GM18526 (cell line): Measurements from ENCODE around the gene IFITM5.

Experiments used
- POLR2A ChIP-seq: IDR thresholded peaks from 3 replicates; pipeline ENCODE4 v1.6.1; 2011; ENCODE audit not compliant: insufficient read length; ENCODE audit errors: extremely low read depth

IFITM5 gene

DNA sequence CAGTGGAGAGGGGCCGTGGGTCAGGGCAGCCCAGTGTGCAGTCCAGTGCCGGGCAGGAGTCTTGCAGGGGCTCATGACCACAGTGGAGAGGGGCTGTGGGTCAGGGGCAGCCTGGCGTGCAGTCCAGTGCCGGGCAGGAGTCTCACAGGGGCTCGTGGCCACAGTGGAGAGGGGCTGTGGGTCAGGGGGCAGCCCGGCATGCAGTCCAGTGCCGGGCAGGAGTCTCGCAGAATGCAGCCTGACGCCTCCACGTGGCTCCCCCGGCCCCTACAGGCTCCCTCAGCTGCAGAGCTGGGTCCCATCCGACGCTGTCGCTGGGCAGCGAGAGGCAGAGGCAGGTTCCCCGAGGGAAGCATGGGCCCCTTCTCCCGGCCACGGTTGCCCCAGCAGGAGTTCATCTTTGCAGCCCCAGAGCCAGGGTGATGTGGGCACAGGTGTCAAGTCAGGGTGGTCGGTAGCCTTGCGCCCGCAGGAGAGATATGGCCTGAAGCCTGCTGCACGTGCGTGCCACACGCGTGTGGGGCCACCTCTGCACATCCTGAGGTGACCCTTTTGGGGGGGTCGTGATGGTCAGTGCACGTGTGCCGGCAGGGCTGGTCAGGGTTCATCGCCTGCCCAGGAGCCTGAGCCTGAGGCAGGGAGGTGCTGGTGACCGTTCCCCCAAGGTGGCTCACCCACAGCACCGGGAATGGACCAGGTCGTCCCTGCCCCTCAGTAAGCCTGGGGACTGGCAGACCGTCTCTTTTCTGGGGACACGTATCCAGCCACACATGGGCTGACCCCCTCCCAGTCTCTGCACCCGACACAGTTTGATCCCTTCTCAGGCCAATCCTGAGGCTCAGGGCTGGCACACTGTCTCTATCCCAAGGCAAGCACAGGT lies 2.9 kb downstream of the IFITM5 start:
- TF ChIP-seq POLR2A, result no peak

DNA sequence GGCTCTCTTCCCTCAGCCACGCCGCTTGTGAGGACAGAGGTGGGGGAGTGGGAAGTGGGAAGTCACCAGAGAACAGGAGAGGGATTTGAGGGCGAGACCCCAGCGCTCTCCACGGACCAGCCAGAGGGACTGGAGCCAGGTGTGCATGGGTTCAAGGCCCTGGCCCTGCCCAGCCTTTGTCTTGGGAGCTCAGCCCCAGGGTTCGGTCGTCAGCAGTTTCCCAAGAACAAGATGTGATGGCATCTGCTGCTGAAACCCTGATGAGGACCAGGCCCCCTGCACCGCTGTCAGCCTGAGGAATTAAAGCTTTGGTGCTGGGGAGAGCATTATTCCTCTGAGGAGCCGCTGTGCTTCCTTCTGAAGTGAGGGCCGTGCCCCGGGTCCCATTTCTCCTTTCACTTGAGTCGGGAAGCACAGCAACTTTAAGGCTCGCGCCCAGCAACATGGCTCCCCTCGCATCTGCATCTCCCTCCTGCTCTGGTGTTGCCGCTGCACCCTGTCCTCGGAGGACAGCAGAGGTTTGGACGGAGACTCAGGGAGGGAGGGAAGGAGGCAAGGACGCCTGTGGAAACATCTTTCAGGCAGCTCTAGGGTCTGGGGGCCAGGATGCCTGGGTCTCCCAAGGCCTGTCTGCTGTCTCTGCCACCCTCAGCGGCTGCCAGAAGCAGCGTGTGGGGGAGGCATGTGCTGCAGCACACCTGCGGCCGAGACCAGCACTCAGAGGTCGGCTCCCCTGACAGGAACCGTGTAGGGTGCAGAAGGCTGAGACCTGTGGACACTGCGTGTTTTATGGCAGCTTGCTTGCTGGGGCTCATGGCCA lies 3.8 kb downstream of the IFITM5 start:
- no peak for TF ChIP-seq POLR2A

- no peak for TF ChIP-seq POLR2A
Measured at GRCh38 chr11:294780-295179, 4.5 kb downstream of the IFITM5 start.

DNA sequence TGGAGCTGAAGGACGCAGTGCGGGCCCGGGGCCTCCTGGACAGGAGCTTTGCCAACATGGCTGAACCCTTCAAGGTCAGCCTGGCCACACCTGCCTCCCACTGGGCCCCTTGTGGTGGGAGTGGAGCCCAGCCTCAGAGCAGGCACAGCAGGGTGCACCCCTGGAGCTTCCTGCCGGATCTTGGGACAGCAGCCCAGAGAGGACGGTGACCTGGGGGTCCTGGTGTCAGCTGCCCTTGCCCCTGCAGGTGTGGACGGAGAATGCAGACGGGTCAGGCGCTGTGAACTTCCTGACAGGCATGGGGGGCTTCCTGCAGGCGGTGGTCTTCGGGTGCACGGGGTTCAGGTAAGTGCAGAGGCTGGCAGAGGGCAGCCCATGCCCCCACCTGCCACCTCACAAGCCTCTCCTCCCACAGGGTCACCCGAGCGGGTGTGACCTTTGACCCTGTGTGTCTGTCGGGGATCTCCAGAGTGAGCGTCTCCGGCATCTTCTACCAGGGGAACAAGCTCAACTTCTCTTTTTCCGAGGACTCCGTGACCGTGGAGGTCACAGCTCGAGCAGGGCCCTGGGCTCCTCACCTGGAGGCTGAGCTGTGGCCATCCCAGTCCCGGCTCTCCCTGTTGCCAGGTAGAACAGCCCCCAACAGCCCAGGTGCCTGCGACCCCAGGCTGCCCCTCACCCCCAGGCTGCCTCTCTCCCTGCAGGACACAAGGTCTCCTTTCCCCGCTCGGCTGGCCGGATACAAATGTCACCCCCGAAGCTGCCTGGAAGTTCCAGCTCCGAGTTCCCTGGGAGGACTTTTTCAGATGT lies 5.3 kb downstream of the IFITM5 start:
- TF ChIP-seq POLR2A, result no peak

GRCh38 chr11:293271-293851 lies 6.0 kb downstream of the IFITM5 start:
- no peak for TF ChIP-seq POLR2A

- TF ChIP-seq POLR2A, result no peak
Measured at GRCh38 chr11:292211-293121, 6.9 kb downstream of the IFITM5 start.

GRCh38 chr11:291281-292210 lies 7.8 kb downstream of the IFITM5 start:
- TF ChIP-seq POLR2A, result no peak

DNA sequence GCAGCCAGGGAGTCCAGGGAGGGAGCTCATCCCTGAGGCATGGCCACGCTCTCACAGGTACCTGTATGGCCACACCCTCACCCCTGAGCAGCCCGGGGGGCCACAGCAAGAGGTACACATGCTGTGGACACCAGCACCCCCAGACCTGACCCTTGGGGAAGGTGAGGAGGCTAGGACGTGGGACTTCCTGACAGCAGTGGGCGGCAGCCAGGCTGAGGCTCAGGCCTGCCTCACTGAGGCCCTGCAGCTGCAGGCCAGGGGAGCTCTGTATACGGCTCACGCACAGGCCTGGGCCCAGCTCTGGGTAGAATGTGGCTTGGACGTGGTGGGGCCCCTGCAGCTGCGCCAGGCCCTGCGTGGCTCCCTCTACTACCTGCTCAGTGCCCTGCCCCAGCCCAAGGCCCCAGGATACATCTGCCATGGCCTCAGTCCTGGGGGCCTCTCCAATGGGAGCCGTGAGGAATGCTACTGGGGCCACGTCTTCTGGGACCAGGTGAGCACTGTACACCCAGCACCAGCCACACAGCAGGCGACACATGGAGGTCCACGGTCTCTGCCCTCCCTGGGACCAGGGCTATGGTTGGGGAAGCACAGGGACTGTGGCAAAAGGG lies 8.6 kb downstream of the IFITM5 start:
- no peak for TF ChIP-seq POLR2A

GRCh38 chr11:289712-290620 lies 9.4 kb downstream of the IFITM5 start:
- TF ChIP-seq POLR2A, result no peak

DNA sequence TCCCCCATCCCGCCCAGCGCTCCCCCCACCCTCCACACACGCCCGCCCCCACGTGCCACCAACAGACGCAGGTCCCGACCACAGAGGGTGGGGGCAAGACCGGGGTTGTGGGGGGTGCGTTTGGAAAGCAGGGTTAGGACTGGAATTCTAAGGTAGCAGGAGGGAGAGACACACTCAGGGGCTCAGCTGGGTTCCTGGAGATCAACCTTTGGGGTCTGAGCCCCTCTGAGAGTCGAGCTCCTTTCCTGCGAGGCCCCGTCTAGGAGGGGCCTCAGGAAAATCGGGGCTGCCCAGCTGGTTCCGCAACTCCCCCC lies 10.0 kb downstream of the IFITM5 start:
- no peak for TF ChIP-seq POLR2A

DNA sequence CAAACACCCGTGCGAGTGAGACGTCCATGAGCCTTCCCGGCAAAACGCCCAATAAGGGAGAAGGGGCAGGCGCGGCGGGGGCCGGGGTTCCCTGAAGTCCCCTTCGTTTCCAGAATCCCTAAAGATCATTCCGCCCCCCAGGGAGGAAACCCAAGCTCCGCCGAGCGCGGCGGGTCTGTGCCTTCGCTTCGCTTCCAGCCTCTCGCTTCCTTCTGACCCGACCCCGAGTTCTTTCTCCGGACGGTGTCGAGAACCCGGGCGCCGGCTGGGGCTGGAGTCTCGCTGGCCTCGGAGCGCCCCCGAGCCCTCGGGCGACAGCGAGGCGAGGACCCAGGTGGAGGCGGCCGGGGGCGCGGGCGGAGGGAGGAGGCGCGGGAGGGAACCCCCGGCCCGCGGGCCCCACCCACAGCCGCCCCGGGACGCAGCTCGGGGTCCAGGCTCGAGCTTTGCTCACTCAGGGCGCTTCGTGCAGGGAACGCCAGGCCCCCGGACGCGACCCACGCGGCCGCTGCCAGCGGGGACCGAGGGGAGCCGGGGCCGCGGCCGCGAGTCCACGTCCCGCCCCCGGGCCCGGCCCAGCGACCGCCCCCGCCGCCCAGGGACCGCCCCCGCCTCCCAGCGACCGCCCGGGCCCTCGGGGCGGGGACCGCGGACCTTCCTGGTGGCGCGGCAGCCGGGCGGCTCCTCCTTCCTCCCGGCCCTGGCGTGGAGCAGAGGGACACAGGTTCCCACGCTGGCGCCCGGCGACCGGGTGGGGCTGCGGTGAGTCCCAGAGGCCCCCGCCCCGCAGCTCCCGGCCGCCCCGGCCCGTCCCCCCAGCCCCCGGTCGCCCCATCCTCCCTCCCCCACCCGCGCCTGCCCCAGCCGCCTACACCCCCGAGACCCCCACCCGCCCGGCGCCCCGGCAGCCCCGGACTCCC lies 10.6 kb downstream of the IFITM5 start, which contains the start of gene PGGHG:
PGGHG (plus strand) TSS at position 649 of the 920 bp plus-strand sequence. CDS start 691 bp downstream, outside the sequence.
- peak; percentile 52 for TF ChIP-seq POLR2A
